HEK293 (cell line): ENCODE measurements around the gene MDN1.

Experiments
- EGR2 ChIP-seq: fragments of 450-650 bp; formaldehyde crosslinking; IDR thresholded peaks from 2 replicates; pipeline ENCODE4 v1.5.1; 2016; ENCODE audit warnings: low read depth, missing biosample characterization, missing genetic modification characterization
- ZNF121 ChIP-seq: fragments of 450-650 bp; formaldehyde crosslinking; IDR thresholded peaks from 2 replicates; pipeline ENCODE4 v1.5.1; 2016; ENCODE audit warnings: missing biosample characterization, missing genetic modification characterization
- ZNF19 ChIP-seq: fragments of 450-650 bp; formaldehyde crosslinking; IDR thresholded peaks from 2 replicates; pipeline ENCODE4; 2016; ENCODE audit warnings: missing biosample characterization, missing genetic modification characterization, low read depth
- ZNF24 ChIP-seq: fragments of 450-650 bp; formaldehyde crosslinking; IDR thresholded peaks from 2 replicates; pipeline ENCODE4 v1.5.1; 2016; ENCODE audit warnings: missing biosample characterization, missing genetic modification characterization
- ZNF311 ChIP-seq: fragments of 450-650 bp; formaldehyde crosslinking; IDR thresholded peaks from 2 replicates; pipeline ENCODE4 v1.5.1; 2017; ENCODE audit warnings: missing biosample characterization, missing genetic modification characterization, borderline replicate concordance
- ZNF341 ChIP-seq: fragments of 450-650 bp; formaldehyde crosslinking; IDR thresholded peaks from 2 replicates; pipeline ENCODE4; 2016; ENCODE audit warnings: low read depth, missing biosample characterization, missing genetic modification characterization

DNA sequence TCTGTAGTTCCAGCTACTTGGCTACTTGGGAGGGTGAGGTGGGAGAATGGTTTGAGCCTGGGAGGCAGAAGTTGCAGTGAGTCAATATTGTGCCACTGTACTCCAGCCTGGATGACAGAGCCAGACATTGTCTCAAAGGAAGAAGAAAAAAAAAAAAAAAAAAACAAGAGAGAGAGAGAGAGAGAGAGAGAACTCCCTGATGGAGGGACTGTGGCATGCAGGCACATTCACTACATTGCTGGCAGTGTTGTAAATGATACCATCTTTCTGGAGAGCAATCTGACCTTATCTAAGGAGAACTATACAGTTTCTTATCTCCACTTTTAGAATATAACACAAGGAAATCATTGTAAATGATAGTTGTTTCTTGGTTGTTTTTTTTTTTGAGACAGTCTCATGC lies 85.1 kb downstream of the MDN1 start:
- no peak for TF ChIP-seq ZNF19 (tag by site-specific recombination)
- no peak for TF ChIP-seq ZNF24 (tag by site-specific recombination)
- TF ChIP-seq ZNF311 (tag by site-specific recombination), result no peak
- no peak for TF ChIP-seq ZNF121 (tag by site-specific recombination)
- no peak for TF ChIP-seq EGR2 (tag by site-specific recombination)
- no peak for TF ChIP-seq ZNF341
